SU-DHL-6 (cell line): ENCODE data around the gene CXCR4.

Source experiments
- EZH2phosphoT487 ChIP-seq: fragments of 200-600 bp; sonication (generic), shearing (Covaris generic); conservative IDR thresholded peaks from 2 replicates; pipeline ENCODE4 v1.6.1; 2018; ENCODE audit warnings: mild to moderate bottlenecking, antibody characterized with exemption, low read length, moderate library complexity, mixed read lengths
- TF ChIP-seq, protein P1 (sequence below): fragments of 200-600 bp; sonication (generic); IDR thresholded peaks from one replicate; pipeline ENCODE4 v1.5.1; 2017; ENCODE audit warnings: antibody characterized with exemption, mild to moderate bottlenecking, low read length, moderate library complexity; ENCODE audit not compliant: insufficient read depth, poor library complexity, severe bottlenecking

GRCh38 chr2:136115183-136115761, 2.7 kb downstream of the CXCR4 start:
- TF ChIP-seq, protein P1, sequence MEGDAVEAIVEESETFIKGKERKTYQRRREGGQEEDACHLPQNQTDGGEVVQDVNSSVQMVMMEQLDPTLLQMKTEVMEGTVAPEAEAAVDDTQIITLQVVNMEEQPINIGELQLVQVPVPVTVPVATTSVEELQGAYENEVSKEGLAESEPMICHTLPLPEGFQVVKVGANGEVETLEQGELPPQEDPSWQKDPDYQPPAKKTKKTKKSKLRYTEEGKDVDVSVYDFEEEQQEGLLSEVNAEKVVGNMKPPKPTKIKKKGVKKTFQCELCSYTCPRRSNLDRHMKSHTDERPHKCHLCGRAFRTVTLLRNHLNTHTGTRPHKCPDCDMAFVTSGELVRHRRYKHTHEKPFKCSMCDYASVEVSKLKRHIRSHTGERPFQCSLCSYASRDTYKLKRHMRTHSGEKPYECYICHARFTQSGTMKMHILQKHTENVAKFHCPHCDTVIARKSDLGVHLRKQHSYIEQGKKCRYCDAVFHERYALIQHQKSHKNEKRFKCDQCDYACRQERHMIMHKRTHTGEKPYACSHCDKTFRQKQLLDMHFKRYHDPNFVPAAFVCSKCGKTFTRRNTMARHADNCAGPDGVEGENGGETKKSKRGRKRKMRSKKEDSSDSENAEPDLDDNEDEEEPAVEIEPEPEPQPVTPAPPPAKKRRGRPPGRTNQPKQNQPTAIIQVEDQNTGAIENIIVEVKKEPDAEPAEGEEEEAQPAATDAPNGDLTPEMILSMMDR: no peak
- TF ChIP-seq EZH2phosphoT487: no peak
